Gastrocnemius medialis (tissue), 4 donors: ENCODE data around the gene DUSP16.

ENCODE experiments used
- CTCF ChIP-seq, 5 experiments: fragments of 450-650 bp in 3 of 5; fragments of 200-600 bp in 2 of 5; sonication (generic) in 2 of 5; IDR thresholded peaks in 4 of 5; conservative IDR thresholded peaks in 1 of 5; 1 replicate in 4 of 5; 2 replicates in 1 of 5; pipeline ENCODE4 v1.5.1; 2016 to 2019; ENCODE audit warnings: antibody characterized with exemption in 5 of 5, mild to moderate bottlenecking in 3 of 5, moderate library complexity in 3 of 5
- POLR2A ChIP-seq, 2 donors: fragments of 450-650 bp; IDR thresholded peaks; one replicate each; pipeline ENCODE4 v1.6.1; 2017; ENCODE audit warnings: antibody characterized with exemption in 2 of 2, mild to moderate bottlenecking in 2 of 2, moderate library complexity in 2 of 2

DNA sequence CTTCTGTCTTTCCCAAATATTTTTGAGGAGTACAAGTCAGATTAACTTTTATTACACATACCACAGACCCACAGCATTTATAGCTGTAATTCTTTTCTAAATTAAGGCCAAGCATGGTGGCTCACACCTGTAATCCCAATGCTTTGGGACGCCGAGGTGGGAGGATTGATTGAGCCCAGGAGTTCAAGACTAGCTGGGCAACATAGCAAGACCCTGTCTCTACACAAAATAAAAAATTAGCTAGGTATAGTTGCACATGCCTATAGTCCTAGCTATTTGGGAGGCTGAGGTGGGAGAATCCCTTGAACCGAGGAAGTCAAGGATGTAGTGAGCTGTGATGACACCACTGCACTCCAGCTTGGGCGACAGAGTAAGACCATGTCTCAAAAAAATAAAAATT is 7.0 kb downstream of the DUSP16 start:
- TF ChIP-seq POLR2A (IDR thresholded peaks at IDR 0.05) = no peak
- TF ChIP-seq CTCF (IDR thresholded peaks at IDR 0.05 in 4 of 5, conservative IDR thresholded peaks at IDR 0.05 in 1 of 5) = no peak
